PC-3 (cell line): ENCODE data around the gene TRIOBP. TPM values are rescaled to one million over a fixed set of nuclear protein-coding genes. Genes with fewer than 3 reads are reported as not detected.

Source experiments
- ATAC-seq: fragments of 200-7000 bp; cut with Tn5 transposase; 2 replicates; pipeline ENCODE4 v1.9.1; 2020; ENCODE audit warnings: mild to moderate bottlenecking, moderate library complexity
- BruUV-seq: library from RNA; stranded (reverse); fragments of 400-500 nt; replicated peaks from 2 replicates; lab custom pipeline; 2021; lab: Mats Ljungman, UMichigan
- CTCF ChIA-PET: fragments of 300-600 bp; sonication (Branson Sonifier 250); formaldehyde crosslinking; loops from one replicate; lab custom pipeline; 2022; ENCODE audit warnings: antibody characterized with exemption; lab: Charles Lee
- POLR2A ChIA-PET: fragments of 300-600 bp; sonication (Branson Sonifier 250); formaldehyde crosslinking; loops from one replicate; lab custom pipeline; 2022; ENCODE audit warnings: antibody characterized with exemption; ENCODE audit not compliant: unreplicated experiment; lab: Charles Lee
- DNase-seq: peaks from one replicate; pipeline ENCODE4 v3.0.0-alpha.2; 2015
- H2AFZ ChIP-seq: fragments of 300-600 bp; sonication (generic); 2 replicates; pipeline ENCODE4 v1.6.0; 2016; ENCODE audit warnings: antibody characterized with exemption, low read length
- H3F3A ChIP-seq: fragments of 300-600 bp; sonication (generic); one replicate; pipeline ENCODE4 v1.6.0; 2017; ENCODE audit warnings: antibody characterized with exemption, low read length, control low read depth, mild to moderate bottlenecking; ENCODE audit not compliant: unreplicated experiment
- H3K27ac ChIP-seq: fragments of 300-600 bp; sonication (generic); 2 replicates; pipeline ENCODE4 v1.5.1; 2016; ENCODE audit warnings: mild to moderate bottlenecking, low read length
- H3K27me3 ChIP-seq: fragments of 300-600 bp; sonication (generic); 2 replicates; pipeline ENCODE4 v1.6.1; 2016; ENCODE audit warnings: low read length, mixed read lengths
- H3K36me3 ChIP-seq: fragments of 300-600 bp; sonication (generic); 2 replicates; pipeline ENCODE4 v1.6.1; 2016; ENCODE audit warnings: low read depth, mixed run types, low read length, mixed read lengths
- H3K4me1 ChIP-seq: fragments of 300-600 bp; sonication (generic); 2 replicates; pipeline ENCODE4 v1.5.1; 2016; ENCODE audit warnings: low read length; ENCODE audit not compliant: insufficient read depth
- H3K4me2 ChIP-seq: fragments of 300-600 bp; sonication (generic); 2 replicates; pipeline ENCODE4 v1.6.0; 2016; ENCODE audit warnings: low read length
- H3K4me3 ChIP-seq: fragments of 300-600 bp; sonication (generic); 2 replicates; pipeline ENCODE4 v1.5.1; 2016; ENCODE audit warnings: mild to moderate bottlenecking, low read length, mixed read lengths
- H3K79me2 ChIP-seq: fragments of 300-600 bp; sonication (generic); 2 replicates; pipeline ENCODE4 v1.6.1; 2017; ENCODE audit warnings: low read length, mixed read lengths
- H3K9ac ChIP-seq: fragments of 300-600 bp; sonication (generic); 2 replicates; pipeline ENCODE4 v1.6.0; 2016; ENCODE audit warnings: mild to moderate bottlenecking, low read length
- H3K9me2 ChIP-seq: fragments of 300-600 bp; sonication (generic); replicated peaks from 2 replicates; pipeline ENCODE4 v1.6.1; 2016; ENCODE audit warnings: mixed run types, low read length, mixed read lengths
- H3K9me3 ChIP-seq: fragments of 300-600 bp; sonication (generic); 2 replicates; pipeline ENCODE4 v1.6.1; 2016; ENCODE audit warnings: low read length, mixed read lengths
- H4K20me1 ChIP-seq: fragments of 300-600 bp; sonication (generic); 2 replicates; pipeline ENCODE4 v1.6.1; 2016; ENCODE audit warnings: low read length, mixed read lengths
- EZH2 ChIP-seq: fragments of 300-600 bp; sonication (generic); IDR thresholded peaks from one replicate; pipeline ENCODE4 v1.6.1; 2017; ENCODE audit warnings: antibody characterized with exemption, mild to moderate bottlenecking, low read length; ENCODE audit not compliant: unreplicated experiment
- EZH2phosphoT487 ChIP-seq: fragments of 300-600 bp; sonication (generic); IDR thresholded peaks from 2 replicates; pipeline ENCODE4 v1.6.1; 2018; ENCODE audit warnings: mild to moderate bottlenecking, antibody characterized with exemption, low read length, borderline replicate concordance
- intact Hi-C: fragments of 100-400 bp; cut with micrococcal nuclease; formaldehyde crosslinking; loops from 2 replicates; pipeline ENCODE4 v1.9.0; 2023
- total RNA-seq: library from RNA; depleted of rRNA; stranded (reverse); fragments of >200 nt; gene quantifications from 2 replicates; pipeline ENCODE4 v1.2.3, GENCODE V29; 2014
- TF ChIP-seq, protein P1 (sequence below): fragments of 300-600 bp; sonication (generic); conservative IDR thresholded peaks from 2 replicates; pipeline ENCODE4 v1.5.1; 2017; ENCODE audit warnings: antibody characterized with exemption, low read depth, mild to moderate bottlenecking, low read length

Gene TRIOBP
- total RNA-seq, 1 experiment from 2014 or later: 64.5 TPM

DNA sequence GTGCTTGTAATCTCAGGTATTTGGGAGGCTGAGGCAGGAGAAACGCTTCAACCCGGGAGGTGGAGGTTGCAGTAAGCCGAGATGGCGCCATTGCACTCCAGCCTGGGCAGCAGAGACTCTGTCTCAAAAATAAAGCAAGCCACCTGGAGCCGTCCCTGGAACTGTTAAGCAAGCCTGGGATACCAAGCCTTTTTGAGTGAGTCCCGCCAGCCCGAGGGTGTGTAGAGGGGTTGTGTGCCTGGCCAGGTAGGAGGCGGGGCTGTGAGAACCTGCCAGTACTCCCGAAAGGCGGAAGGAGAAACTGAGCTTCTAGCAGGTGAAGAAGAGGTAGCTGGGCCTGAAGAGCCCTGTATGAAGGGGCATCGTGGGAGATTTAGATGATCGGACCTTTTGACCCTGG, 52.4 kb downstream of the TRIOBP start:
- Histone ChIP-seq H3K9me2 (no peaks in the 10 kb centered on the region), H4K20me1 (no peaks in the 10 kb centered on the region), H3K36me3 (no peaks in the 10 kb centered on the region), H3K4me2 (peak overlapping the region; percentile 99; the same call in 1 of the 2 replicates), H3K27ac (no peak overlapping the region), H3K9ac (no peak overlapping the region), H3K79me2 (peaks cover 73% of the 10 kb centered on the region), H3F3A (no peaks in the 10 kb centered on the region), H3K9me3 (no peaks in the 10 kb centered on the region), H3K27me3 (no peaks in the 10 kb centered on the region), H3K4me1 (peaks cover 75% of the 10 kb centered on the region), H2AFZ (no peak overlapping the region), H3K4me3 (no peak overlapping the region)
- DNase-seq: no peak
- BruUV-seq: no TSS peak
- POLR2A ChIA-PET: interaction anchor here (0.6 kb wide), 1 partner anchor 141 kb away, joined by 3 read pairs; no protein-coding TSS in a partner anchor
- CTCF ChIA-PET: no interaction called here
- no peak for ATAC-seq
- intact Hi-C loops: loop anchor here (10.0 kb wide), 1 partner anchor 54 kb away; the partner anchor contains the start of gene TRIOBP
- no peak for TF ChIP-seq EZH2
- TF ChIP-seq, protein P1, sequence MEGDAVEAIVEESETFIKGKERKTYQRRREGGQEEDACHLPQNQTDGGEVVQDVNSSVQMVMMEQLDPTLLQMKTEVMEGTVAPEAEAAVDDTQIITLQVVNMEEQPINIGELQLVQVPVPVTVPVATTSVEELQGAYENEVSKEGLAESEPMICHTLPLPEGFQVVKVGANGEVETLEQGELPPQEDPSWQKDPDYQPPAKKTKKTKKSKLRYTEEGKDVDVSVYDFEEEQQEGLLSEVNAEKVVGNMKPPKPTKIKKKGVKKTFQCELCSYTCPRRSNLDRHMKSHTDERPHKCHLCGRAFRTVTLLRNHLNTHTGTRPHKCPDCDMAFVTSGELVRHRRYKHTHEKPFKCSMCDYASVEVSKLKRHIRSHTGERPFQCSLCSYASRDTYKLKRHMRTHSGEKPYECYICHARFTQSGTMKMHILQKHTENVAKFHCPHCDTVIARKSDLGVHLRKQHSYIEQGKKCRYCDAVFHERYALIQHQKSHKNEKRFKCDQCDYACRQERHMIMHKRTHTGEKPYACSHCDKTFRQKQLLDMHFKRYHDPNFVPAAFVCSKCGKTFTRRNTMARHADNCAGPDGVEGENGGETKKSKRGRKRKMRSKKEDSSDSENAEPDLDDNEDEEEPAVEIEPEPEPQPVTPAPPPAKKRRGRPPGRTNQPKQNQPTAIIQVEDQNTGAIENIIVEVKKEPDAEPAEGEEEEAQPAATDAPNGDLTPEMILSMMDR: no peak
- no peak for TF ChIP-seq EZH2phosphoT487

DNA sequence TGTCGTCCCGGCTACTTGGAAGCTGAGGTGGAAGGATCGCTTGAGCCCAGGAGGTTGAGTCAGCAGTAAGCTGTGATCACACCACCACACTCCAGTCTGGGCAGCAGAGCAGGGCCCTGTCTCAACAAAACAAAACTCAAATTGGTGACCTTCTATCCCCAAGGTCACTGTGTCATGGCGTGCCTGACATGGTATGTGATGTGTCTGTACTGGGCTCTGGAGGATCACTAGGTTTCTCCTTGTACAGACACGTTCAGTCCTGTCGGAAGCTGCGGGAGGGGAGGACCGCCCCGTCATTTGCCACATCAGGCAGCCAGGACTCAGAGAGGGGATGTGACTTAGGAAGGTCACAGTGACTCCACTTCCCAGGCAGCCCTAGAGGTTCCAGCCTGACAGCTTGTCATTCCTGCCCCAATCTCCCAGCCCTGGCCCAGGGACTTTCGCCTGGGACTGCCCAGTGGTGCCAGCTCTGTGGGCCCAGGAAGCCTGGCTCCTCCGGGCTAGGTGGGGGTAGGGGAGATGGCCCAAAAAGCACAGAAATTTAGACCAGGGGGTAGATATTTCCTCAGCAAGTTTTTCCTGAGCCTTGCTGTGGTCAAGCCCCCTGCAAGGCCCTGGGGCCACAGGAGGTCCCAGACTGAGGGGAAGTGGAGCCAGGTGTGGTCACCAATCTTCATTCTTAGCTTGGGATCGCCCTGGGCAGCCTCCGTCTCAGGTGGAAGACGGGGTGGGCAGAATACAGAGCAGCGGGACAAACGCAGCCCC, 53.2 kb downstream of the TRIOBP start:
- Histone ChIP-seq H2AFZ (no peak overlapping the region), H3K4me2 (peak overlapping the region; percentile 26; the same call in 1 of the 2 replicates), H3K9me2 (no peaks in the 10 kb centered on the region), H4K20me1 (no peaks in the 10 kb centered on the region), H3K36me3 (peaks cover 8% of the 10 kb centered on the region), H3K9me3 (no peaks in the 10 kb centered on the region), H3K4me3 (no peak overlapping the region), H3K4me1 (peaks cover 74% of the 10 kb centered on the region), H3K27ac (peak overlapping the region; percentile 91; the same call in 1 of the 2 replicates), H3F3A (no peaks in the 10 kb centered on the region), H3K9ac (no peak overlapping the region), H3K27me3 (no peaks in the 10 kb centered on the region), H3K79me2 (peaks cover 73% of the 10 kb centered on the region)
- ATAC-seq (no peak), DNase-seq (no peak)
- intact Hi-C loops: loop anchor here (10.0 kb wide), 1 partner anchor 55 kb away; the partner anchor contains the start of gene TRIOBP
- no peak for TF ChIP-seq EZH2
- ChIA-PET CTCF (no interaction called here), POLR2A (interaction anchor here (0.6 kb wide), 1 partner anchor 142 kb away, joined by 3 read pairs; no protein-coding TSS in a partner anchor)
- no TSS peak for BruUV-seq

DNA sequence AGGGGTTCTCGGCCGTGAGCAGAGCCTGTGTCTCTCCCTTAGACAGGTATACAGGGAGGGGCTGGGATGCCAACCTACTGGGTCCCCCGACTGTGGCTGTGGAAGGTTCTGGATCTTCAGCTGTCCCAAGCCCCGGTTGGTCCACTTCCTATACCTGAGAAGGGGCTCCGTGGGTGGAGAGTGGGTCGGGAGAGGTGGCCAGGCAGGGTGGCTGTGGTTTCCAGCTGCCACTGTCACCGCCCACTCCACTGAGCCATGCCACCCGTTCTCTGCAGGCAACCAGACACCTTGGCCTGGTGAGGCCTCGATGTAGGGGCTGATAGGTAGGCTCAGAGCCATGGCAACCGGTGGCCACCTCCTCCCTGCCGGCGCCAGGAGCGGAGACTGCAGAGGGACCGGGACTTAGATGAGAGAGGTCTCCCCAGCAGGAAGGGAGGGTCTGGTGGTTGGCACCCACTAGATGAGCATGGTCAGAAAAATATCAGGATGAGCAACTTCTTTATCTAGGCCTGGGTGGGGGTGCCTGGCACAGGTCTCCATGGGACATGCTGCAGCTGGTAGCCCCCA, 53.8 kb downstream of the TRIOBP start:
- Histone ChIP-seq H3K36me3 (peaks cover 10% of the 10 kb centered on the region), H3F3A (no peaks in the 10 kb centered on the region), H3K9ac (no peak overlapping the region), H2AFZ (no peak overlapping the region), H3K27me3 (no peaks in the 10 kb centered on the region), H3K4me1 (peaks cover 70% of the 10 kb centered on the region), H4K20me1 (no peaks in the 10 kb centered on the region), H3K9me2 (no peaks in the 10 kb centered on the region), H3K79me2 (peaks cover 73% of the 10 kb centered on the region), H3K4me2 (peak overlapping the region; percentile 53; the same call in 1 of the 2 replicates), H3K27ac (peak overlapping the region; percentile 91), H3K9me3 (no peaks in the 10 kb centered on the region), H3K4me3 (no peak overlapping the region)
- TF ChIP-seq, protein P1: no peak
- no peak for TF ChIP-seq EZH2phosphoT487
- TF ChIP-seq EZH2: no peak
- no TSS peak for BruUV-seq
- no peak for ATAC-seq
- DNase-seq: no peak
- CTCF ChIA-PET: no interaction called here
- intact Hi-C loops: no loop called here
- POLR2A ChIA-PET: no interaction called here
